T47D (cell line): ENCODE measurements around the gene PRMT9.

ENCODE experiments used
- DNase-seq, 2 experiments: peaks; one replicate each; pipeline versions ENCODE4 v3.0.0 to v3.0.0-alpha.2; 2011 to 2012; ENCODE audit warnings: low read depth in 1 of 2, low spot score in 1 of 2
- JUND ChIP-seq: IDR thresholded peaks from 2 replicates; pipeline ENCODE4 v1.6.1; 2012; ENCODE audit warnings: low read depth
- in situ Hi-C: cut with HindIII; loops from 2 replicates; pipeline ENCODE4 v1.10.0; 2016; ENCODE audit warnings: low sequenced_read_pairs, low pct_unique_long_range_greater_than_20kb

PRMT9 gene

GRCh38 chr4:147683717-147684700 lies at the start of gene PRMT9:
PRMT9 (minus strand) TSS chr4:147684163; CDS start chr4:147683987, 176 bp downstream.
- peak; percentile 81 to 88 for DNase-seq
- in situ Hi-C loops = no loop called here
- TF ChIP-seq JUND = no peak

DNA sequence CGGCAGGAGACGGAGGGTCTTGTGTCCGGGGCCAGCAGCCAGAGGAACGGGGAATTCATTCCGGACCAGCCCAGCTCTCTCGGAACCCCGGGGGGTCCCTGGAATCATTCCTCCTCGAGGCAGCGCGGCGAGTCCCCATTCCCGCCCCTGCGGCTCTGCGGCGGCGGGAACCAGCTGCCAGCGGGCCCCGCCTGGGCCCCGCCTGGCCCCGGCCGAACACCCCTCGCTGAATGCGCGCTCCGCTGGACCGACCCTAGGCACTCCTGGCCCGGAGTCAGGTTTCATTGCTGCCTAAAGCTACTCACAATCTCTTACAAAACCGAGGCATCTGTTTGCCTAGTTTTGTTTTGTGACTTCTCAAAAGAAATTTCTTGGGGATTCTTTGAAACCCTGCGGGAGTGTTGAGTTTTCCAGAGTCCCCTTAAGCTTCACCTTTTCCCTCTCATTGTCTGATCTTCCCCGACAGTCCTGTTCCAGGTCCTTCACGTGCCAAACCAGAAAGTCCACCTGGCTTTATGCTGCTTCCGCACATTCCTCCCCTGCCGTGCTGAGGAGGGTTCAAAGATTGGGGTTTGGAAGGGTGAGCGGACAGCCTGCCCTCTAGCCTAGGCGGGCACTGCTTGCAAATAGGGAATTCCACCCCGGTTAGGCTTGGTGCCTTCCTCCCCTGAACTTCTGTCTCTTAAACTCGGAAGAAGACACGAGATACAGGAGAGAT lies 48.7 kb upstream of the PRMT9 start:
- no peak for TF ChIP-seq JUND
- peak in 1 of 2 experiments; percentile 46 for DNase-seq
- in situ Hi-C loops = no loop called here

DNA sequence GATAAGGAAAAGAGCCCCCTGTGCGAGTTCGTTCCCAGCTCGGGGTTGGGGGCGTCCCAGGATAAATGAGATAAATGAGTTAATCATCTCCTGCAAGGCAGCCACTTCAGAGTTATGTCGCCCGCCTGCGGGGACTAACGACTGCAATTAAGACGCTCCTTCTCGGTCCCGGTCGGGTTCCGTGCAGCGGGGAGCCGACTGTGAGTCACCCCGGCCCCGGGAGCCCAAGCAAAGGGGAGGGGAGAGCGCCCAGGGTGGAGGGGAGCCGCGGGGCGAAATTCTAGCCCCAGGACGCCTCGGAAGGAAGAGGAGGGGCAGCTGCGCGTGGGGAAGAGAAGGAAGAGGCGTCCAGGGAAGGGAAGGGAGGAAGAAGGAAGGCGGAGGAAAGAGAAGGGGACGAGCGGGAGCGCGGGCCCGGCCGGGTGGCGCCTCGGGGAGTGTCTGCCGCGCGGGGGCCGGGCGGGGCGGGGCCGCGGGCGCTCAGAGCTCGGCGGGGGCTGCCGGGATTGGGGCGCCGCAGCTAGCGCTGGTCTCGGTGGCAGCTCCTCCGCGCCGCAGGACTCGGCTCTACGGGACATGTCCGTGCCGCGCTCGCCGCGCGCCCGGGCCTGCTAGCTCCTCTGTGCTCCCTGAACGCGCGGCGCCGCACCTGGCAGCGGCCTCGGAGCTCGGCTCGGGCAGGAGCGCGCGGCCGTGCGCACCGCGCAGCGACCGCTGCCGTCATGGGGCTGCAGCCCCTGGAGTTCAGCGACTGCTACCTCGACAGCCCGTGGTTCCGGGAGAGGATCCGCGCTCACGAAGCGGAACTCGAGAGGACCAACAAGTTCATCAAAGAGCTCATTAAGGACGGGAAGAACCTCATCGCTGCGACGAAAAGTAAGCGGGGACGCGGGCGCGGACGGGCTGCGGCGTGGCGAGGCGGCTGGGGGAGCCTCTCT lies 47.9 kb upstream of the PRMT9 start, which contains the start of gene ARHGAP10:
ARHGAP10 (plus strand) TSS at position 509 of the 938 bp plus-strand sequence; CDS start at position 723, 214 bp downstream.
- peak; percentile 31 to 57 for DNase-seq
- in situ Hi-C loops = no loop called here
- no peak for TF ChIP-seq JUND

GRCh38 chr4:147730333-147730732 lies 46.4 kb upstream of the PRMT9 start:
- in situ Hi-C loops = no loop called here
- no peak for TF ChIP-seq JUND
- no peak for DNase-seq

- no peak for DNase-seq
- in situ Hi-C loops = no loop called here
- TF ChIP-seq JUND = no peak
Measured at GRCh38 chr4:147727476-147728028, 43.6 kb upstream of the PRMT9 start.

GRCh38 chr4:147725673-147726072 lies 41.7 kb upstream of the PRMT9 start:
- DNase-seq = no peak
- in situ Hi-C loops = no loop called here
- TF ChIP-seq JUND = no peak

DNA sequence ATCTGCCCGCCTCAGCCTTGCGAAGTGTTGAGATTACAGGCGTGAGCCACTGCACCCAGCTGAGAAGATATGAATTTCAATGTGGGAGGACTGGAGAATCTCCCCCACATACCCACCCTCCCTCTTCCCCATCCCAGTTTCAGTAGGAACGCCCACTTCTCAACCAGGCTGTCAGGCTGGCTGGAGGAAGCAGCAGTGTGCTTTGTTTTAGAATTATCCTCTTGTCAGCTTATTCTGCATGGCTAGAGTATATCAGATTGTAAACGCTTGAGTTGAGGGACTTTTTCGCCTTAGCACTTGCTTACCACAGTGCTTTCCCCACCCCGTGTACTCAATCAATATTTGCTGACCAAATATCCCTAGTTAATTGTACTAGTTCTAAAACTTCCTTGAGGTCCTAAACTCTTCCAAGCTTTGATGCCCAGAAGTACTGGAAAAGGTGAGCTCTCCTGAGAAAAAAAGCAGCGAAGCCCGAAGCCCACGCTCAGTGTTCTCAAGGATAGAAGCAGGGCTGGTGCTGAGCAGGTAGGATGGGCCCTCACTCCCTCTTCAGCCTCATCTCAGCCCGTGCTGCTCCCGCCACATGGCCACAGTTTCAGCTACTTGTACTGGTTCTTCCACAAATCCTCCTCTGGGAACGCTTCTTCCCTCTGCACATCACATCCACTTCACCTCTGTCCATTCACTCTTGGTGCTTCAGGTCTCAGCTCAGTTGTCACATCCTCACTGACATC lies 40.7 kb upstream of the PRMT9 start:
- no peak for DNase-seq
- in situ Hi-C loops = no loop called here
- TF ChIP-seq JUND = no peak

GRCh38 chr4:147723326-147723725 lies 39.4 kb upstream of the PRMT9 start:
- in situ Hi-C loops = no loop called here

GRCh38 chr4:147717878-147718277 lies 33.9 kb upstream of the PRMT9 start:
- in situ Hi-C loops = no loop called here
- TF ChIP-seq JUND = no peak
- DNase-seq = no peak

More at GRCh38 chr4:147723326-147723725, 39.4 kb upstream of the PRMT9 start:
- no peak for TF ChIP-seq JUND
- DNase-seq = no peak

DNA sequence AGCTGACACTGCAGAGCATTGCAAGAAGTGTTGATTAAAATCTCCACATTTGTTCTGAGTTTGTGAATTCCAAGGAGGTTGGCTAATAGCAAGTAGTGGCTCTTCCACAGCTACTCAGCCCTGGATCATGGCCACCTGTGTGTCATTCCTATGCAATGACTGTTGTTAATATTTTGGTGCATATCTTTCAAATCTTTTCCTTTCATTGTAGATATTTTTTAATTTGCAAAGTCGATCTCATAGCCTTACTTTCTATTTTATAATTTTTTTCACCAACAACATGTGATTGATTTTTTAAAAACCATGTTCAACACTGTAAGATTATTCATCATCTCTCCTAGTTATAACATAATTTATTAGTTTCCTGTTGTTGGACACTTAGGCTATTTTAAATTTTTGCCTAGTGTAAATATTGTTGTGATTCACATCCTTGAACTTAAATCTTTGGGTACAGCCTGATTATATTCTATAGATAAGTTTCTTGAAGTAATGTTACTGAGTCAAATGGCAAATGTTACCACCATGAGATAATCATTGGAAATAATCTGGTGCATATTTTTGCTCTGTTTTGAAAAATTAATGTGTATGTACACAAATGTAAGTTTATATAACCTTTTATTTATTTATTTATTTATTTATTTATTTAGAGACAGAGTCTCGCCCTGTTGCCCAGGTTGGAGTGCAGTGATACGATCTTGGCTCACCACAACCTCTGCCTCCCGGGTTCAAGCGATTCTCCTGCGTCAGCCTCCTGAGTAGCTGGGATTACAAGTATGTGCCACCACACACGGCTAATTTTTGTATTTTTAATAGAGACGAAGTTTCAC lies 30.8 kb upstream of the PRMT9 start:
- in situ Hi-C loops = no loop called here
- peak in 1 of 2 experiments; percentile 41 for DNase-seq
- TF ChIP-seq JUND = no peak
